Measurements from ENCODE around the gene TCF7L2. TPM values are rescaled to one million over a fixed set of nuclear protein-coding genes. Genes with fewer than 3 reads are reported as not detected.

Gene TCF7L2
- total RNA-seq, 1 donor from 2014 or later: 109 TPM

DNA sequence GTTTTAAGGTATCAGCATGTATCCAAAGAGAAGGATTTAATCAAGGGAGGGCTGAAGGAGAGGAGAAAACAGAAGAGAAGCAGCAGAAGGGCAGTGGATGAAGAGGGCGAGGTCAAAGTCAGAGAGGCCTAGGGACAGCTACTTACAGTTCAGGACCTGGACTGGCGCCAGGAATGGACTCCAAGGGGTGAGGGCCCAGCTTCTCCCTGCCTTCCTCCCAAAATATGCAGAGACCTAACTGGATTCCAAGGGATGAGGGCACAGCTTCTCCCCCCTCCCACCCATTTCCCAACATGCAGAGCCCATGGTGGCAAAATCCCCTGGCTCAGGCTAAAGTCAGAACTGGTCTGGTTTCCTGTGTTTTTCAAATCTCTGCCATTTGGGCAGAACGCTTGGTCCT is 3.4 kb upstream of the TCF7L2 start:
- H3K27ac Mint-ChIP-seq: no peak overlapping the region

GRCh38 chr10:112948196-112948595 is 1.9 kb upstream of the TCF7L2 start:
- Mint-ChIP-seq H3K27me3 (no peaks in the 10 kb centered on the region), H3K4me3 (ENCODE audit: low read depth) (no peak overlapping the region), H3K4me1 (ENCODE audit: low read depth) (peaks cover 34% of the 10 kb centered on the region), H3K27ac (peak overlapping the region; percentile 99), H3K36me3 (ENCODE audit: insufficient read depth) (peaks cover 2% of the 10 kb centered on the region), H3K9me3 (ENCODE audit: low read depth) (no peaks in the 10 kb centered on the region)
- no peak for DNase-seq (ENCODE audit: low spot score, unreplicated experiment)
- TF ChIP-seq, protein P1, sequence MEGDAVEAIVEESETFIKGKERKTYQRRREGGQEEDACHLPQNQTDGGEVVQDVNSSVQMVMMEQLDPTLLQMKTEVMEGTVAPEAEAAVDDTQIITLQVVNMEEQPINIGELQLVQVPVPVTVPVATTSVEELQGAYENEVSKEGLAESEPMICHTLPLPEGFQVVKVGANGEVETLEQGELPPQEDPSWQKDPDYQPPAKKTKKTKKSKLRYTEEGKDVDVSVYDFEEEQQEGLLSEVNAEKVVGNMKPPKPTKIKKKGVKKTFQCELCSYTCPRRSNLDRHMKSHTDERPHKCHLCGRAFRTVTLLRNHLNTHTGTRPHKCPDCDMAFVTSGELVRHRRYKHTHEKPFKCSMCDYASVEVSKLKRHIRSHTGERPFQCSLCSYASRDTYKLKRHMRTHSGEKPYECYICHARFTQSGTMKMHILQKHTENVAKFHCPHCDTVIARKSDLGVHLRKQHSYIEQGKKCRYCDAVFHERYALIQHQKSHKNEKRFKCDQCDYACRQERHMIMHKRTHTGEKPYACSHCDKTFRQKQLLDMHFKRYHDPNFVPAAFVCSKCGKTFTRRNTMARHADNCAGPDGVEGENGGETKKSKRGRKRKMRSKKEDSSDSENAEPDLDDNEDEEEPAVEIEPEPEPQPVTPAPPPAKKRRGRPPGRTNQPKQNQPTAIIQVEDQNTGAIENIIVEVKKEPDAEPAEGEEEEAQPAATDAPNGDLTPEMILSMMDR (IDR thresholded peaks at IDR 0.05; ENCODE audit: unreplicated experiment): no peak

More for the DNA sequence above, 3.4 kb upstream of the TCF7L2 start:
- Mint-ChIP-seq H3K36me3 (ENCODE audit: insufficient read depth) (no peaks in the 10 kb centered on the region), H3K4me3 (ENCODE audit: low read depth) (no peak overlapping the region), H3K27me3 (no peaks in the 10 kb centered on the region), H3K9me3 (ENCODE audit: low read depth) (no peaks in the 10 kb centered on the region), H3K4me1 (ENCODE audit: low read depth) (peaks cover 32% of the 10 kb centered on the region)
- DNase-seq (ENCODE audit: low spot score, unreplicated experiment): no peak
- TF ChIP-seq, protein P1 (IDR thresholded peaks at IDR 0.05; ENCODE audit: unreplicated experiment): no peak

GRCh38 chr10:112949143-112949823 is 764 bp upstream of the TCF7L2 start:
- peaks cover 2% of the 10 kb centered on the region for H3K36me3 Mint-ChIP-seq (ENCODE audit: insufficient read depth)
- TF ChIP-seq, protein P1 (IDR thresholded peaks at IDR 0.05; ENCODE audit: unreplicated experiment): no peak
- H3K9me3 Mint-ChIP-seq (ENCODE audit: low read depth): no peaks in the 10 kb centered on the region
- no peaks in the 10 kb centered on the region for H3K27me3 Mint-ChIP-seq
- peak overlapping the region; percentile 99 for H3K27ac Mint-ChIP-seq
- no peak for DNase-seq (ENCODE audit: low spot score, unreplicated experiment)
- H3K4me1 Mint-ChIP-seq (ENCODE audit: low read depth): peaks cover 43% of the 10 kb centered on the region
- H3K4me3 Mint-ChIP-seq (ENCODE audit: low read depth): peak overlapping the region; percentile 97

GRCh38 chr10:112950714-112951358 is 789 bp downstream of the TCF7L2 start:
- TF ChIP-seq, protein P1 (IDR thresholded peaks at IDR 0.05; ENCODE audit: unreplicated experiment): no peak
- H3K4me3 Mint-ChIP-seq (ENCODE audit: low read depth): peak overlapping the region; percentile 97
- peaks cover 2% of the 10 kb centered on the region for H3K36me3 Mint-ChIP-seq (ENCODE audit: insufficient read depth)
- H3K27ac Mint-ChIP-seq: peak overlapping the region; percentile 99
- no peaks in the 10 kb centered on the region for H3K9me3 Mint-ChIP-seq (ENCODE audit: low read depth)
- H3K4me1 Mint-ChIP-seq (ENCODE audit: low read depth): peaks cover 54% of the 10 kb centered on the region
- no peak for DNase-seq (ENCODE audit: low spot score, unreplicated experiment)
- no peaks in the 10 kb centered on the region for H3K27me3 Mint-ChIP-seq

- Mint-ChIP-seq H3K4me3 (ENCODE audit: low read depth) (peak overlapping the region; percentile 97), H3K36me3 (ENCODE audit: insufficient read depth) (peaks cover 2% of the 10 kb centered on the region), H3K27ac (peak overlapping the region; percentile 99), H3K4me1 (ENCODE audit: low read depth) (peaks cover 55% of the 10 kb centered on the region), H3K9me3 (ENCODE audit: low read depth) (no peaks in the 10 kb centered on the region), H3K27me3 (no peaks in the 10 kb centered on the region)
- DNase-seq (ENCODE audit: low spot score, unreplicated experiment): peak; percentile 37
- TF ChIP-seq, protein P1 (IDR thresholded peaks at IDR 0.05; ENCODE audit: unreplicated experiment): no peak
These were observed 1.6 kb downstream of the TCF7L2 start for GRCh38 chr10:112951359-112952281.
